NCI-H2171 (cell line): ENCODE results near the gene MAG.
"Not testable (repeated sequence)": the region's sequence is repeated elsewhere in the genome, so short reads cannot be mapped to it uniquely, and the experiment has no call there.

Experiments used
- DNase-seq: peaks from one replicate; lab custom pipeline; 2025; lab: John Stamatoyannopoulos, UW

The MAG gene

DNA sequence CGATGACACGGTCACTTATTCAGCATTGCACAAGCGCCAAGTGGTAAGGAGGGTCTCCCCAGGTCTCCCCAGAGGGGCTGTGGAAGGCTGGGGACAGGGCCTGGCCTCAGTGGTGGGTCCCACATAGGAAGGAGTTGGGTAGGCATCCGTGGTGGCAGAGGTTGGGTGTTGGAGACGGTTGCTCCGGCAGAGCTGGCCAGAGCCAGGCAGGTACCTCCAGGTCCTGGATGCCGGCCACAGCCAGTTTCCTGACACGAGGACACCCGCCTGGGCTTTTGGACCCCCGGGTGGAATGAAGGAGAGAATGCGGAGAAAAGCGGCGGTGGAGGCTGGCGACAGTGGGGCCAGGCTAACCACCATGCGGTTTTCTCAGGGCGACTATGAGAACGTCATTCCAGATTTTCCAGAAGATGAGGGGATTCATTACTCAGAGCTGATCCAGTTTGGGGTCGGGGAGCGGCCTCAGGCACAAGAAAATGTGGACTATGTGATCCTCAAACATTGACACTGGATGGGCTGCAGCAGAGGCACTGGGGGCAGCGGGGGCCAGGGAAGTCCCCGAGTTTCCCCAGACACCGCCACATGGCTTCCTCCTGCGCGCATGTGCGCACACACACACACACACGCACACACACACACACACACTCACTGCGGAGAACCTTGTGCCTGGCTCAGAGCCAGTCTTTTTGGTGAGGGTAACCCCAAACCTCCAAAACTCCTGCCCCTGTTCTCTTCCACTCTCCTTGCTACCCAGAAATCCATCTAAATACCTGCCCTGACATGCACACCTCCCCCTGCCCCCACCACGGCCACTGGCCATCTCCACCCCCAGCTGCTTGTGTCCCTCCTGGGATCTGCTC, 54.5 kb downstream of the MAG start:
- DNase-seq: no peak

GRCh38 chr19:35347171-35347929, 55.4 kb downstream of the MAG start, which contains the start of gene FFAR1:
FFAR1 (plus strand) TSS chr19:35347902; CDS start chr19:35351552, 3,650 bp downstream.
- DNase-seq: no peak

DNA sequence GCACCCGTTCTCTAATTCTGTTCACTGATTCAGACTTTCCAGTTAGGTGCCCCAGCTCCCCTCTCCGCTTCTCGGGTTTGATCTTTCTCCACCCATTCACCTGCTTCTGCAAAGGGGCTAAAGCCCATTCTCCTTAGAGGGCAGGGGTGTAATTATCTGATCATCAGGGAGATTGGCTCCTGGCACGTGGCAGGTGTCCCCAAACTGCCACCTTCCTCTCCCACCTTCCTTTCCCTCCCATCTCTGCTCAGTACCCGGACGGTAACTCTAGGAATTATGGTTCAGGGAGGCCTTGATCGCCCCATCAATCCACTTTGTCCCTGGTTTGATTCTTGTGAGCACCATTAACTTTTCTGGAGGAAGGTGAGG, 56.0 kb downstream of the MAG start:
- no peak for DNase-seq

GRCh38 chr19:35348911-35349611, 57.1 kb downstream of the MAG start:
- DNase-seq: no peak

- no peak for DNase-seq
Observed at GRCh38 chr19:35349614-35350521, 57.9 kb downstream of the MAG start.

- no peak for DNase-seq
Observed at GRCh38 chr19:35350591-35350990, 58.6 kb downstream of the MAG start.

DNA sequence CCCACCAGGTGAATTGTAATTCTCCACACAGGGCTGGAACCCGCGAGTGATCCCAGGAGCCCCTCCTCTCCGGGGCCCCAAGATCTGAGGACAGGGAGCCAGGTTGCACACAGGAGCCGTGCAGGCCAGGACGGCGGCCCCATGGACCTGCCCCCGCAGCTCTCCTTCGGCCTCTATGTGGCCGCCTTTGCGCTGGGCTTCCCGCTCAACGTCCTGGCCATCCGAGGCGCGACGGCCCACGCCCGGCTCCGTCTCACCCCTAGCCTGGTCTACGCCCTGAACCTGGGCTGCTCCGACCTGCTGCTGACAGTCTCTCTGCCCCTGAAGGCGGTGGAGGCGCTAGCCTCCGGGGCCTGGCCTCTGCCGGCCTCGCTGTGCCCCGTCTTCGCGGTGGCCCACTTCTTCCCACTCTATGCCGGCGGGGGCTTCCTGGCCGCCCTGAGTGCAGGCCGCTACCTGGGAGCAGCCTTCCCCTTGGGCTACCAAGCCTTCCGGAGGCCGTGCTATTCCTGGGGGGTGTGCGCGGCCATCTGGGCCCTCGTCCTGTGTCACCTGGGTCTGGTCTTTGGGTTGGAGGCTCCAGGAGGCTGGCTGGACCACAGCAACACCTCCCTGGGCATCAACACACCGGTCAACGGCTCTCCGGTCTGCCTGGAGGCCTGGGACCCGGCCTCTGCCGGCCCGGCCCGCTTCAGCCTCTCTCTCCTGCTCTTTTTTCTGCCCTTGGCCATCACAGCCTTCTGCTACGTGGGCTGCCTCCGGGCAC, 59.6 kb downstream of the MAG start:
- no peak for DNase-seq

- DNase-seq: no peak
Observed at GRCh38 chr19:35352177-35352447, 60.2 kb downstream of the MAG start.

DNA sequence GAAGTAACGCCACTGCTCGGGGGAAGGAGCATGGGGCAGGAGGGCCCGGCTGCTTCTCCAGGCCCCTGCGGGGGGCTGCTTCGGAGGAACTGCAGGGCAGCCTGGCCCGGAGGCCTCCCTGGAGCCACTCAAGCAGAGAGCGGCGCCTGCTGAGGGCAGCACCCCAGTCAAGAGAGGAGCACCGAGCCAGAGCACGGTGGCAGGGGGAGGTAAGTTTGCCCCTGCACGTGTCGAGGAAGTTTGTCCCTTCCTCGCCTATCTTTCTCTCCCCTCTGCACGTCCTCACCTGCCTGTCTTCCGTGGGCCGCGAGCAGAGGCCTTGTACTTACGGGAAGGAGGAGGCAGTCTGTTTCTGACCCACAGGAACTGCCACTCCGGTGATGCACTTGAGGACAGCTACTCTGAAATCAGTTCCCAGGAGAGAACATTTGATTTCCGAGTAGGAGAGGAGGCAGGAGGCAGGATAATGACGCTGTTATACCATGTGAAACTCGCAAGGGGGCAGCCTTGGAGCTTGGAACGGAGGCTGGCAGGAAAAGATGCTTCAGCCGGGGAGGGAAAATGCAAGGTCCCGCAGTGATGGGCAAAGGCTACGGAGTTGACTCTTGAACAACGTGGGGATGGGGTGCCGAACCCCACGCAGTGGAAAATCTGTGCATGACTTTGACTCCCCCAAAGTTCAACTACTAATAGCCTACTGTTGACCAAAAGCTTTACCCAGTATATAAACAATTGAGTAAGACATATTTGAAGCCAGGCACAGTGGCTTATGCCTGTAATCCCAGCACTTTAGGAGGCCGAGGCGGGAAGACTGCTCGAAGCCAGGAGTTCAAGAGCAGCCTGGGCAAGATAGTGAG, 60.7 kb downstream of the MAG start:
- DNase-seq: peak; percentile 78

GRCh38 chr19:35353635-35354034, 61.7 kb downstream of the MAG start:
- DNase-seq: no peak

DNA sequence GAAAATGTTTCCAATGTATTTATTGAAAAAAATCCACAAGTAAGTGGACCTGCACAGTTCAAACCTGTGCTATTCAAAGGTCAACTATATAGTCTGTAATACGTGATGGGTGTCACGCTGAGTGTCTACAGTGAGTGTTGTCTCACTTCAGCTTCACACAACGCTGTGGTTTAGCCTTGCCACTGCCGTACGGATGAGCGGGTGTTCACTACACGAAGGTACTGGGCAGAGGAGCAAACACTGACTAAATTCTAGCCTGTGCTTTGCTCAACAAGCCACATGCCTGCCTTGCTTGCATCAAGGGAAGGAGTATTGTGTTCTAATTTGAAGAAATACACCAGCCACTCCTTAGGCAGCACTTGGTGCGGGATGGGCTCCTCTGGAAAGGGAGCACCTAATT, 62.9 kb downstream of the MAG start:
- no peak for DNase-seq

- DNase-seq: no peak
Observed at GRCh38 chr19:35355791-35356460, 64.0 kb downstream of the MAG start.

DNA sequence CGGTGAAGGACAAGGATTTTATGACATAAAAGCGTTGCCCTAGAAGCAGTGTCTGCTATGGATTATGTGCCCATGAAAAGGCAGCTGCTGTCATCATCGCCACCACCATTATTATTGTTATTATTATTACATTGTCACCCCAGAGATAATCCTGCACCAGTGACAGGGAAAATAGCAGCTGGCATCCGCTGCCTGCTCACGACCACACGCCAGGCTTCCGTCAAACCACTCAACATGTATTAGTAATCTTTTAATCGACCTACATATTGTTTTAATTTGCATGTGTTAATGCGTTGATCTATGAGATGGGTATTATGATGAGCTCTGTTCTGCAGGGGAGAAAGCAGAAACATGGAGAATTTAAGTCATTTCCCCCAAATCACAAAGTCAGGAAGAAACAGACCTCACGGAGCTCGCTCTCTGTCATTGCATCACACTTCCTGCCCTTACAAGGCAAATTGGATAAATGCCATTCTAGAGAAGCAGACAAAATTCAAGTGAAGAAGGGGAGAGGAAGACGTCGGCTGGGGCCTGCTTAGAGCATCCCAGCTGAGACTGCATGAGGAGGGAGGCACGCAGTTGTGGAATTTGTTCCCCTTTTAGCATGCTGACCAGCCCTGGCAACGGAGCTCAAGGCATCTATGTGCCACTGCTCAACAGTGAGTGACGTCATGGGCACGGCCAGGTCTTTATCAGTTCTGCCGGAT, 66.1 kb downstream of the MAG start, which contains the start of gene FFAR3:
Gene FFAR3 (plus strand): TSS at position 594 of the 707 bp plus-strand sequence. CDS start 431 bp downstream, outside the sequence.
- no peak for DNase-seq

DNA sequence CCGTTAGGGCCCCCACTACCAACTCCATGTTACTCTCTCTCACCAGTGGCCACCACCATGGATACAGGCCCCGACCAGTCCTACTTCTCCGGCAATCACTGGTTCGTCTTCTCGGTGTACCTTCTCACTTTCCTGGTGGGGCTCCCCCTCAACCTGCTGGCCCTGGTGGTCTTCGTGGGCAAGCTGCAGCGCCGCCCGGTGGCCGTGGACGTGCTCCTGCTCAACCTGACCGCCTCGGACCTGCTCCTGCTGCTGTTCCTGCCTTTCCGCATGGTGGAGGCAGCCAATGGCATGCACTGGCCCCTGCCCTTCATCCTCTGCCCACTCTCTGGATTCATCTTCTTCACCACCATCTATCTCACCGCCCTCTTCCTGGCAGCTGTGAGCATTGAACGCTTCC, 66.9 kb downstream of the MAG start:
- not testable (repeated sequence) for DNase-seq

DNA sequence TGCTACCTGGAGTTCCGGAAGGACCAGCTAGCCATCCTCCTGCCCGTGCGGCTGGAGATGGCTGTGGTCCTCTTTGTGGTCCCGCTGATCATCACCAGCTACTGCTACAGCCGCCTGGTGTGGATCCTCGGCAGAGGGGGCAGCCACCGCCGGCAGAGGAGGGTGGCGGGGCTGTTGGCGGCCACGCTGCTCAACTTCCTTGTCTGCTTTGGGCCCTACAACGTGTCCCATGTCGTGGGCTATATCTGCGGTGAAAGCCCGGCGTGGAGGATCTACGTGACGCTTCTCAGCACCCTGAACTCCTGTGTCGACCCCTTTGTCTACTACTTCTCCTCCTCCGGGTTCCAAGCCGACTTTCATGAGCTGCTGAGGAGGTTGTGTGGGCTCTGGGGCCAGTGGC, 67.4 kb downstream of the MAG start:
- not testable (repeated sequence) for DNase-seq

- DNase-seq: not testable (repeated sequence)
Observed at GRCh38 chr19:35360081-35360480, 68.1 kb downstream of the MAG start.

GRCh38 chr19:35360880-35361420, 69.0 kb downstream of the MAG start:
- no peak for DNase-seq

DNA sequence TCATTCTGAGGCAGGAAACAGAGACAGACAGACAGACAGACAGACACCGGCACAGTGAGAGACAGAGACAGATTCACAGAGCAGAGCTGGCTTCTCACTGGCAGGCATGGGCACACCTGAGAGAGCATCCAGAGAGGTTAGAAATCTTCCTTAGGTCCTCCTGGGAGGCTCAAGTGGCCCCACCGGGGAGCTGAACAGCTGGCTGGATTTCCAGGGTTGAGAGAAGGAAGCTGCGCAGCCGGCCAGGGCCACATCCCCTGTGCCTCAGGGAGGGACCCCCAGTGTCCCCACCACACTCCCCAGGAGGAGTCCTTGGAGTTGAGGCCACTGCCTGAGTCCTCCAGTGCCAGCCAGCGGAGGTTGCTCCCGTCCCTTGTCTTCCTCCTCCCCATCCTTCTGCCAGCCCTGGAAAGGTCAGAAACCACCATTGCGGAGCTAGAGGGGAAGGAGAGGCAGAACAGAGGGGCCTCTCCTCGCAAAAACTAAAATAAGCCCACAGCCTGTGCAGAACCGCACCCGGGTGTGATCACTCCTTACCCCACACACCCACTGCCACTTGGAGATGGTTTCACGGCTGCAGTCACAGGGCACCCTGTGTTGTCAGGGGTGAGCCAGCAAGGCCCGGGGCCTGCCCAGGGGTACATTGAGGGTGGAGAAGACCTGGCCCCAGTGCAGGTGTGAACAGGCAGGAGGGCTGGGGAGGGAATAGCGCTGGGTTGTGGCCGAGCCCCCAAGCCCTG, 70.5 kb downstream of the MAG start:
- no peak for DNase-seq
